Loucy (cell line): ENCODE data around the gene FRMD4A.

Experiments
- CTCF ChIP-seq: fragments of 200-600 bp; sonication (generic); conservative IDR thresholded peaks from 2 replicates; pipeline ENCODE4 v1.5.1; 2014; ENCODE audit warnings: mild to moderate bottlenecking, antibody characterized with exemption, low read length
- EZH2phosphoT487 ChIP-seq: fragments of 200-600 bp; IDR thresholded peaks from 2 replicates; pipeline ENCODE4 v1.6.1; 2018; ENCODE audit warnings: antibody characterized with exemption, mild to moderate bottlenecking, moderate library complexity, borderline replicate concordance

- TF ChIP-seq CTCF (no peak), EZH2phosphoT487 (no peak)
These were observed 572.4 kb downstream of the FRMD4A start for GRCh38 chr10:13758312-13758711.
